Testis (tissue), 3 donors: ENCODE results near the gene HECW1. TPM values are rescaled to one million over a fixed set of nuclear protein-coding genes. Genes with fewer than 3 reads are reported as not detected.

Experiments used
- DNase-seq: peaks from one replicate; pipeline ENCODE4 v3.0.0-alpha.2; 2019
- H3K27ac ChIP-seq, 2 donors: fragments of 200-600 bp; sonication (generic); one replicate each; pipeline ENCODE4 v1.5.1; 2019
- H3K27me3 ChIP-seq: fragments of 200-600 bp; sonication (generic); one replicate; pipeline ENCODE4 v1.5.1; 2019
- H3K36me3 ChIP-seq: fragments of 200-600 bp; sonication (generic); one replicate; pipeline ENCODE4 v1.5.1; 2017; ENCODE audit warnings: low read depth; ENCODE audit errors: missing control alignments
- H3K4me1 ChIP-seq: fragments of 200-600 bp; sonication (generic); one replicate; pipeline ENCODE4 v1.5.1; 2019
- H3K4me3 ChIP-seq, 2 donors: fragments of 200-600 bp; sonication (generic); one replicate each; pipeline ENCODE4 v1.5.1; 2017 to 2019
- H3K9me3 ChIP-seq: fragments of 200-600 bp; sonication (generic); one replicate; pipeline ENCODE4 v1.5.1; 2017
- POLR2A ChIP-seq: fragments of 450-650 bp; IDR thresholded peaks from one replicate; pipeline ENCODE4 v1.6.1; 2017; ENCODE audit warnings: antibody characterized with exemption, mild to moderate bottlenecking, moderate library complexity
- WGBS, 2 donors: methylation state at CpG; one replicate each; pipeline ENCODE4 v1.1.5; 2018; 5-methylcytosine and 5-hydroxymethylcytosine counted together
- intact Hi-C: fragments of 100-400 bp; cut with DNase I; formaldehyde crosslinking; loops from one replicate; pipeline ENCODE4 v1.15.1; 2023; ENCODE audit warnings: low total_unique reads
- polyA plus RNA-seq: library from polyadenylated mRNA; stranded (reverse); fragments of 350-450 nt; fragmentation: Illumina TruSeq; extraction: RNeasy Lipid Tissue Mini Kit (QIAGEN cat#74804); gene quantifications from one replicate; pipeline ENCODE4 v1.2.3, GENCODE V29; 2014; ENCODE audit warnings: low read depth, low replicate concordance; ENCODE audit not compliant: insufficient read depth
- total RNA-seq, 2 donors: library from RNA; depleted of rRNA; stranded (reverse); fragments of >200 nt; gene quantifications; one replicate each; pipeline ENCODE4 v1.2.3, GENCODE V29; 2016
- TF ChIP-seq, protein P1 (sequence below), 3 experiments: fragments of 450-650 bp in 2 of 3; fragments of 200-600 bp in 1 of 3; sonication (generic) in 1 of 3; IDR thresholded peaks; one replicate each; pipeline ENCODE4 v1.5.1; 2016 to 2019; ENCODE audit warnings: antibody characterized with exemption in 3 of 3, mild to moderate bottlenecking in 2 of 3, moderate library complexity in 1 of 3

HECW1 gene
- total and polyA plus RNA-seq, 3 donors from 2014 or later = 3.2 to 14.5 (median 5.0) TPM

DNA sequence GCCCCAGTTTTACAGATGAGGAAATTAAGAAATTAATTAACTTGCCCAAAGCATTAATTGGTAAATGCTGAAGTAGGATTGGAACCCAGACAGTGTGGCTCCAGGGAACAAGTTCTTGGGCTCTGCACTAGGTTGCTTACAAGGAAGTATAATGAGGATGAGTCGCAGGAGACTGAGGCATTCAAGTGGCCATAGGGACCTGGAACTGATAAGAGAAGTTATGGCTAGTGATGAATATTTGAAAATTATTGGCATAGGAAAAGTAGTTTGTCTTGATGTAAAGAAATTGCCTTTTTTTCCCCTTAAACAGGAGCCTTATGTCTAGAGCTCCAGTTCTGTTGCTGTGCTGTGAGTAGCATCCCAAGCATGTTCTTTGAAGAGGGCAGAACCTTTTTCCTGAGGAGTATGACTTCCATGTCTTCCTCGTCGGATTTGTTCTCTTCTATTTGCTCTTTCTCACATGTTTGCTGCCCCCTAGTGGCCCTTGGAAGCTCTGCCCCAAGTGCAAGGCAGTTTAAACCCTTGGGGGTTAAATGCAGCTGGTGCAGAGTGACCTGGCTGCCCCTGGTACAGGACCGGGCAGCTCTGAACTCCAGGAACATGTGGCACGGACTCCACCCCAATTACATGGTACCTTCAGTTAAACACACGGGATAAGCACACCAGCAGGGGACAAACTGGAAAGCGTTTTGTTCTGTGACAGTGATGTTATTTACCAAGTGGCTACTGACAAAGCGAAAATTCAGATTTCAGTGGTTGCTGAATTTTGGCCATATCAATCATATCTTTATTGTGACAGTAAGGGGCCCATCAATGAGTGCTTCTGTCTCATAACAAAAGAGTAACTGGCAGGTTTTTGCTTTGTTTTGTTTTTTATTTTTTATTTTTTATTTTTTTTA is 148.8 kb downstream of the HECW1 start:
- intact Hi-C loops = loop anchor here (5.0 kb wide), 1 partner anchor 319 kb away; no protein-coding TSS in a partner anchor
- H3K4me3 ChIP-seq = no peak overlapping the region
- H3K27ac ChIP-seq = no peak overlapping the region
- TF ChIP-seq, protein P1, sequence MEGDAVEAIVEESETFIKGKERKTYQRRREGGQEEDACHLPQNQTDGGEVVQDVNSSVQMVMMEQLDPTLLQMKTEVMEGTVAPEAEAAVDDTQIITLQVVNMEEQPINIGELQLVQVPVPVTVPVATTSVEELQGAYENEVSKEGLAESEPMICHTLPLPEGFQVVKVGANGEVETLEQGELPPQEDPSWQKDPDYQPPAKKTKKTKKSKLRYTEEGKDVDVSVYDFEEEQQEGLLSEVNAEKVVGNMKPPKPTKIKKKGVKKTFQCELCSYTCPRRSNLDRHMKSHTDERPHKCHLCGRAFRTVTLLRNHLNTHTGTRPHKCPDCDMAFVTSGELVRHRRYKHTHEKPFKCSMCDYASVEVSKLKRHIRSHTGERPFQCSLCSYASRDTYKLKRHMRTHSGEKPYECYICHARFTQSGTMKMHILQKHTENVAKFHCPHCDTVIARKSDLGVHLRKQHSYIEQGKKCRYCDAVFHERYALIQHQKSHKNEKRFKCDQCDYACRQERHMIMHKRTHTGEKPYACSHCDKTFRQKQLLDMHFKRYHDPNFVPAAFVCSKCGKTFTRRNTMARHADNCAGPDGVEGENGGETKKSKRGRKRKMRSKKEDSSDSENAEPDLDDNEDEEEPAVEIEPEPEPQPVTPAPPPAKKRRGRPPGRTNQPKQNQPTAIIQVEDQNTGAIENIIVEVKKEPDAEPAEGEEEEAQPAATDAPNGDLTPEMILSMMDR (IDR thresholded peaks at IDR 0.05) = peak; percentile 74 to 98 (median 85)
- no peak for TF ChIP-seq POLR2A
- 29 to 30% methylated on average over 8 of the region's 8 CpGs for WGBS, 2 donors
- no peaks in the 10 kb centered on the region for H3K27me3 ChIP-seq
- H3K4me1 ChIP-seq = peaks cover 2% of the 10 kb centered on the region
- H3K9me3 ChIP-seq = no peaks in the 10 kb centered on the region
- H3K36me3 ChIP-seq = no peaks in the 10 kb centered on the region
- DNase-seq = peak; percentile 87

- TF ChIP-seq POLR2A = no peak
- TF ChIP-seq, protein P1 (IDR thresholded peaks at IDR 0.05) = no peak
- intact Hi-C loops = no loop called here
- no peaks in the 10 kb centered on the region for H3K9me3 ChIP-seq
- peaks cover 2% of the 10 kb centered on the region for H3K4me1 ChIP-seq
- no peak for DNase-seq
- no peaks in the 10 kb centered on the region for H3K36me3 ChIP-seq
- H3K27me3 ChIP-seq = no peaks in the 10 kb centered on the region
- H3K27ac ChIP-seq = no peak overlapping the region
- WGBS, 2 donors = 71 to 76% methylated on average over 3 of the region's 3 CpGs
- no peak overlapping the region for H3K4me3 ChIP-seq
These were observed 152.7 kb downstream of the HECW1 start for GRCh38 chr7:43265139-43265538.

DNA sequence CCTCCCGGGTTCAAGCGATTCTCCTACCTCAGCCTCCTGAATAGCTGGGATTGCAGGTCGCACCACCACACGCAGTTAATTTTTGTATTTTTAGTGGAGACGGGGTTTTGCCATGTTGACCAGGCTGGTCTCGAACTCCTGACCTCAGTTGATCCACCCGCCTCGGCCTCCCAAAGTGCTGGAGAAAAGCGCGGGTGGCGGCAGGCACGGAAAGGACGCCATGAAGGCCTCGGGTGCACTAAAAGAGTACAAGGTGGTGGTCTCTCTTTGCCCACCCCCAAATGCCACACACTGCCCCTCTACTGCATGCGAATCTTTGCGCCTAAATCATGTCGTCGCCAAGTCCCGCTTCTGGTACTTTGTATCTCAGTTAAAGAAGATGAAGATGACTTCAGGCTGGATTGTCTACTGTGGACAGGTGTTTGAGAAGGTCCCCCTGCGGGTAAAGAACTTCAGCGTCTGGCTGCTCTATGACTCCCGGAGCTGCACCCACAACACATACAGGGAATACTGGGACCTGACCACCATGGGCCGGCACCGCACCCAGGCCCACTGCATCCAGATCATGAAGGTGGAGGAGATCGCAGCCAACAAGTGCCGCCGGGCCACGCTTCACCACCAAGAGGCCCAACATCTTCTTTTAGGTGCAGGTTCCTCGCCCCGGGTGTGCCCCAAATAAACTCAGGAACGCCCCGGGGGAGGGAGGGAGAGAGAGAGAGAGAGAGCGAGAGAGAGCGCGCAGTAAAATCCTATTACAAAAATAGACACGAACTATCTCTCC is 161.7 kb downstream of the HECW1 start:
- intact Hi-C loops = no loop called here
- Histone ChIP-seq H3K36me3 (no peaks in the 10 kb centered on the region), H3K27me3 (no peaks in the 10 kb centered on the region), H3K9me3 (no peaks in the 10 kb centered on the region), H3K4me1 (no peaks in the 10 kb centered on the region), H3K4me3 (no peak overlapping the region), H3K27ac (no peak overlapping the region)
- WGBS, 2 donors = 62 to 78% methylated on average over 36 of the region's 36 CpGs
- no peak for DNase-seq
- no peak for TF ChIP-seq POLR2A
- TF ChIP-seq, protein P1 (IDR thresholded peaks at IDR 0.05) = no peak

- H3K9me3 ChIP-seq = no peaks in the 10 kb centered on the region
- intact Hi-C loops = no loop called here
- H3K27ac ChIP-seq = no peak overlapping the region
- no peaks in the 10 kb centered on the region for H3K27me3 ChIP-seq
- TF ChIP-seq, protein P1 (IDR thresholded peaks at IDR 0.05) = no peak
- no peak for TF ChIP-seq POLR2A
- no peaks in the 10 kb centered on the region for H3K36me3 ChIP-seq
- no peaks in the 10 kb centered on the region for H3K4me1 ChIP-seq
- DNase-seq = no peak
- 70 to 84% methylated on average over 3 of the region's 3 CpGs for WGBS, 2 donors
- H3K4me3 ChIP-seq = no peak overlapping the region
These were observed 162.3 kb downstream of the HECW1 start for GRCh38 chr7:43274752-43275151.
